ENCODE results near the gene FRMD5. TPM values are rescaled to one million over a fixed set of nuclear protein-coding genes. Genes with fewer than 3 reads are reported as not detected.

The FRMD5 gene
- total RNA-seq, 1 experiment from 2014 or later: 3.9 TPM

- H2BK5ac ChIP-seq (ENCODE audit: insufficient read length, low read length): no peak overlapping the region
- no peak overlapping the region for H3K4me2 ChIP-seq (ENCODE audit: insufficient read depth, insufficient read length, low read length)
- TF ChIP-seq CTCF (conservative IDR thresholded peaks at IDR 0.05): no peak
- no peak overlapping the region for H3K27ac ChIP-seq (ENCODE audit: insufficient read length, low read depth, low read length)
- no peak overlapping the region for H4K5ac ChIP-seq (ENCODE audit: insufficient read length, low read depth, low read length)
- no peaks in the 10 kb centered on the region for H3K79me1 ChIP-seq (ENCODE audit: insufficient read depth, low read depth, low read length, poor library complexity, severe bottlenecking)
- no peak overlapping the region for H3K9ac ChIP-seq (ENCODE audit: extremely low read depth, insufficient read length, low read length)
- H3K14ac ChIP-seq (ENCODE audit: insufficient read depth, low read length): no peak overlapping the region
- no peaks in the 10 kb centered on the region for H3K79me2 ChIP-seq (ENCODE audit: insufficient read depth, low read length)
- no peak overlapping the region for H3T11ph ChIP-seq (ENCODE audit: low read length)
- WGBS (ENCODE audit: extremely low coverage, insufficient read length, low lambda C conversion rate): no CpG with 5 or more reads among the region's 5 CpGs
- no peaks in the 10 kb centered on the region for H3K9me3 ChIP-seq (ENCODE audit: control insufficient read depth, low read depth, low read length)
- peaks cover 22 to 24% of the 10 kb centered on the region in 2 experiments for H3K4me1 Mint-ChIP-seq
- no peaks in the 10 kb centered on the region for H3K27me3 Mint-ChIP-seq (ENCODE audit: low read depth)
- H2BK120ac ChIP-seq (ENCODE audit: low read depth, low read length, poor library complexity, severe bottlenecking): no peak overlapping the region
- H4K20me1 ChIP-seq (ENCODE audit: control insufficient read depth, insufficient read depth, insufficient read length): no peaks in the 10 kb centered on the region
- H2BK20ac ChIP-seq (ENCODE audit: low read depth, low read length, poor library complexity, severe bottlenecking): no peak overlapping the region
- H3K56ac ChIP-seq (ENCODE audit: insufficient read length, low read depth, low read length): no peak overlapping the region
- no peak overlapping the region for H3K4ac ChIP-seq (ENCODE audit: low read depth, low read length)
- H2AK5ac ChIP-seq (ENCODE audit: insufficient read length, low read length): no peak overlapping the region
- H3K36me3 Mint-ChIP-seq (ENCODE audit: insufficient read depth in 1 of 3, low read depth in 3 of 3): peaks cover 0 to 14% (median 5%) of the 10 kb centered on the region in 3 experiments; a peak in 4 of 7 replicates
- H2BK15ac ChIP-seq (ENCODE audit: low read depth, low read length): no peak overlapping the region
- peak overlapping the region in 1 of 3 experiments; percentile 89; a peak in 2 of 7 replicates for H3K27ac Mint-ChIP-seq
- no peak for DNase-seq
- no peak overlapping the region for H3K4me3 Mint-ChIP-seq
- no peak overlapping the region for H3K18ac ChIP-seq (ENCODE audit: insufficient read length, low read depth, low read length)
- no peak overlapping the region for H3K23ac ChIP-seq (ENCODE audit: insufficient read length, low read depth, low read length)
- no peaks in the 10 kb centered on the region; the same call in 1 of the 2 replicates for H3K4me1 ChIP-seq (ENCODE audit: insufficient read depth, low read length)
- H3K23me2 ChIP-seq (ENCODE audit: insufficient read length, low read depth, low read length, poor library complexity, severe bottlenecking): no peaks in the 10 kb centered on the region
- H3K9me3 Mint-ChIP-seq: peaks cover 0 to 3% of the 10 kb centered on the region in 2 experiments; a peak in 1 of 5 replicates
- H2BK12ac ChIP-seq (ENCODE audit: insufficient read length, low read depth, low read length): no peak overlapping the region
- no peak overlapping the region for H2AFZ ChIP-seq (ENCODE audit: low read length)
- H4K91ac ChIP-seq (ENCODE audit: insufficient read length, low read depth, low read length): no peak overlapping the region
- no peak overlapping the region for H4K8ac ChIP-seq (replicated peaks; ENCODE audit: insufficient read length, low read depth, low read length)
- no peaks in the 10 kb centered on the region for H3K27me3 ChIP-seq (ENCODE audit: insufficient read depth, low read length)
These were observed 295.1 kb downstream of the FRMD5 start for GRCh38 chr15:43899928-43900327.
